GM04503 (cell line): ENCODE measurements around the gene SH3BP1.

Source experiments
- DNase-seq: peaks from one replicate; pipeline ENCODE4 v3.0.0-alpha.2; 2012; ENCODE audit warnings: low read depth

Gene SH3BP1

DNA sequence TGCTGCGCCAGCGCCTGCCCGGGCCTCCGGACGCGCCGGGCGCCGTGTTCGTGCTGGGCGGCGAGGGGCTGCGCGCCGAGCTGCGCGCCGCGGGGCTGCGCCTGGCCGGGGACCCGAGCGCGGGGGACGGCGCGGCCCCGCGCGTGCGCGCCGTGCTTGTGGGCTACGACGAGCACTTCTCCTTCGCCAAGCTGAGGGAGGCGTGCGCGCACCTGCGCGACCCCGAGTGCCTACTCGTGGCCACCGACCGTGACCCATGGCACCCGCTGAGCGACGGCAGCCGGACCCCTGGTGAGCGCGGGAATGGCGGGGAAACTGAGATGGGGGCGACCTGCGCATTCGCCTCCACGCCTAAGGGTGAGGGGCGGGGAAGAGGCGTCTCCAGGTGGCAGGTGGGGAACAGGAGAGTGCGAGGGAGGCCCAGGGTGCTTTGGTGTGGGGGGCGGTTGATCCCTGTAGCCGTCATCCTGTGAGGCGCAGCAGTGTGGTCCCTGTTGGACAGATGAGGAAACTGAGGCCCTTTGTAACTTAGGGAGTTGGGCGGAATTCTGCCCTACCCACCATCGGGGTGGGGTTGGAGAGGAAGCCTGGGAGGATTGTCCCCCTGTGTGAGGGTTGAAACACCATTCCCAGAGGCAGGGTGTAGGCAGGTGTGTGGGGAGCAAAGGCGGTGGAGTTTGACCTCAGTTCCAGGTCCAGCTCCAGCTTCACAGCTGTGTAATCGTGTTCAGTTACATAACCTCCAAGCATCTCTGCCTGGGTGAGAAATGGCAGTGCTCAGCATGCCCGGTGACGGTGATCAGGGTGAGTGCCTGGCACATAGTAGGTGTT, 19.8 kb downstream of the SH3BP1 start:
- no peak for DNase-seq

DNA sequence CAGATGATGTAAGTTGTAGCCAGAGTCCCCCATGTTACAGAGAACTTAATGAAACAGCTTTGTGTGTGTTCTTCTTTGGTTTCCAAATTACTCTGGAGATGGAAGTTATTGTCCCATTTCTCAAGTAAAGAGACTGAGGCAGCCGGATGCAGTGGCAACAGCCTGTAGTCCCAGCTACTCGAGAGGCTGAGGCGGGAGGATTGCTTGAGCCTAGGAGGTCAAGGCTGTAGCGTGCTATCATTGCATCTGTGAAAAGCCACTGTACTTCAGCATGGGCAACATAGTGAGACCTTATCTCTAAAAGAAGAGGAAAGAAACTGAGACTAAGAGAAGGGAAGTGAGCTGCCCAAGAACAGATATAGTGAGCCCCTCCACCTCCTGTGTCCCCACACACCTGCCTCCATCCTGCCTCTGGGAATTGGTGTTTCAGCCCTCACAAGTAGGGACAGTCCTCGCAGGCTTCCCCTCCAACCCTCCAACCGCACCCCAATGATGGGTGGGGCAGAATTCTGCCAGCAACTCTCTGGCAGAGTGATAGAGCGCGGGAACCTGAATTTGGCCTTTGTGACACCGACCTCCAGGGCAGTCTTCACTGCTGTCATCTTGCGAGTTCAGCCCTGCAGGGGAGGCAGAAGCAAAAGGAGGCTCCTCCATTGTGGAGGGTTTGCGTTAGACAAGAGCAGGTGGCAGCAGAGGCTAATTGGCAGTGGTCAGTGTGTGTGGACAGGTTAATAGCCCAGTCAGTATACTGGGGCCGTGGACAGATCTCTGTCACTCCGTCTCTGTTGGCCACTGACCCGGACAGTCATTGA, 20.6 kb downstream of the SH3BP1 start:
- no peak for DNase-seq

DNA sequence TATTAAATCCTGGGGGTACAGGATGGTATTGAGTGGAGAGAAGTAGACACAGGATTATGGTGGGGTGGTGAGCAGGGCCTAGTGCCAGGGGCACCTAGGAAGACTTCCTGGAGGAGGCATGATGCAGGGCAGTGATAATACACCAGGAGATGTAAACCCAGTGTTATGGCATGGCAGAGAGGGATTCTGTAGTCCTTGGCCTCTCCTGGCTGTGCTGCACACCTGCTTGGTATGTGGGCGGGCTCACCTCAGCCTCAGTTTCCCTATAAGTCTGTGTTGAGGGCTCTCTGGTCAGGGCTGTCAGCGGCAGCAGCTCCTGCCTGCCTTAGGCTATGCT, 21.2 kb downstream of the SH3BP1 start:
- no peak for DNase-seq

DNA sequence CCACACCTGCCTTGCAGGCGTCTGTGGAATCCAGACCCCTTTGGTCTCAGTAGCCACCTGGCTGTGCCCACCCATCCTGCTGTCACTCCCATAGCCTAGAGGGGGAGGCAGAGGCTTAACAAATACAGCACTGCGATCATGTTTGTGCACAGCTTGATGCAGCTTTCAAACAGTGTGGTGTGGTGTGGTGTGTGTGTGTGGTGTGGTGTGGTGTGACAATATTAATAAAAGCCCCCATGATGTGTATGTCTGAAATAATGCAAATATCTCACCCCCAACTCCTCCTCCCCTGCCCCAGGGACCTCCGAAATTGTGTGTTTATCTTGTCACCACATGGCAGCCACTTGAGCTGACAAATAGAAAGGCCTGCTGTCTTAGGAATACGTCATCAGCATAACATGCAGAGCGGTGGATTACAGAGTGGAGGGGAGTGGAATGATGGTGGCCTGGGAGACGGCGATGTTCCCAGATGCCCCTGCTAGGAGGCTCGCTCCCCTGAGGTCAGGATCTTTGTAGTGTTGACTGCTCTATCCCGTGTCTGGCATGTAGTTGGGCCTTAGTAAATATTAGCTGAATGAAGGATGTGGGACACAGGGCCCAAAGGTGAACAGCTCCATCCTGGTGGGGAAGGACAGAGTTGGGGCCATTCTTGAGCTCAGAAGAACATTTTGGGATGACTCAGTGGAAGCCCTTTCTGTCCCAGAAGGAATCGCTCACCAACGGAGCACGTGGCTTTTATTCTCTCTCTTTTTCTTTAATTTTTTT, 21.9 kb downstream of the SH3BP1 start:
- no peak for DNase-seq

DNA sequence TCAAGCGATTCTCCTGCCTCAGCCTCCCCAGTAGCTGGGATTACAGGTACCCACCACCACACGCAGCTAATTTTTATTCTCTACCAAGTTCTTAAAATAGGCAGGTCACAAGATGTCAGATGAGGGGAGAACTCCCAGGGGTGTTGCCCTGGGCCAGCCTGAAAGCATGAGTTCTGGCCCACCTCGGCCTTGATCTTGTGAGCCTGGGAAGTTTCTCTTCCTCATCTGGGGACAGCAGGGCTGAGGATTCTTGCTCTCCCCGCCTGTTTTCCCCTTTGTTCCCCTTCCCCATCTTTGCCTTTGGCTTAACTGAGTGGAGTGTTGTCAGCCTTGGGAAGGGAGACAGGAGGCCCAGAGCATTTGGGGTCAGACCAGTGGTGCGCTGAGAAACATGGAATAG, 22.6 kb downstream of the SH3BP1 start:
- DNase-seq: no peak

DNA sequence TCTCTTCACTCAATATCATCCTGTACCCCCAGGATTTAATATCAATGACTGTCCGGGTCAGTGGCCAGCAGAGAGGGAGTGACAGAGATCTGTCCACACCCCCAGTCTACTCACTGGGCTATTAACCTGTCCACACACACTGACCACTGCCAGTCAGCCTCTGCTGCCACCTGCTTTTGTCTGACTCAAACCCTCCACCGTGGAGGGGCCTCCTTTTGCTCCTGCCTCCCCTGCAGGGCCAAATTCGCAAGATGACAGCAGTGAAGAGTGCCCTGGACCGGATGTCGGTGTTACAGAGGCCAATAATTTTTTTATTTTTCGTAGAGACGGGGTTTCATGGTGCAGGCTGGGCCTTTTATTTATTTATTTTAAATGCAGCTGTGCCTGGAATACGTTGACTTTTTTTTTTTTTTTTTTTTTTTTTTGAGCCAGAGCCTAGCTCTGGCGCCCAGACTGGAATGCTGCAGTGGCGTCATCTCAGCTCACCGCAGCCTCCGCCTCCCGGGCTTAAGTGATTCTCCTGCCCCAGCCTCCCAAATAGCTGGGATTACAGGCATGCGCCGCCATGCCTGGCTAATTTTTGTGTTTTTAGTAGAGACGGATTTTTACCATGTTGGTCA, 24.2 kb downstream of the SH3BP1 start:
- DNase-seq: no peak

DNA sequence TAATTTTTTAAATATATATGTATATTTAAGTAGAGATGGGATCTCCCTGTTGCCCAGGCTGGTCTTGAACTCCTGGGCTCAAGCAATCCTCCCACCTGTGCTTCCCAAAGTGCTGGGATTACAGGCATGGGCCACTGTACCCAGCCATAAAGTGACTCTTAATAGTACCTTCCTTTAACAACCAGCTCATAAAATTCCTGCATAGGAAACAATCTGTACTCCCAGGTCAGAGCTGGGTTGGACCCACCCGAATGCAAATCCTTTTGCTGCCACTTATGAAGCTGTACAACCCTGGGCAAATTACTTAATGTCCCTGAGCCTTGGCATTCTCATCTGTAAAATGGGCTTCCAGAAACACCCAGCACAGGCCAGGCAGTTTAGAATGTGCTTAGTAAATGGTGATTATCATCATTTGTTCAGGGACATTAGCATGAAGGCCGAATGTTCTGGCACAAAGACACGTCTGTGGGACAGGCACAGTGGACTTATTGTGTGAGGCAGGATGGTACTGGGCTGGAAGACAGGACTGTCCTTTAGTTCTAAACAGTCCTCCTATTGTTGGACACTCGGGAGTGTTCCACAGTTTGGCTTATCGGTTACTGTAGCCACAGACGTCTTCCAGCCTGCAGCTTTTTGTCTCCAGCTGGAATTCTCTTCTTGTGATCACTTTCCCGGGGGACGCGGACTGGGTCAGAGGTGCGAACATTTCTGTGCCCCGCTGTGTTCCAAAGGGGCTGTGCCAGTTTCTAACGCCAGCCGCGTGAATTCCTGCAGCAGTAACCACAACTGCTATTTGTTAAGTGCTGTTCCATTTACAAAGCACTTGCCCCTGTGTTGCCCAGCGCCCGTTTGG, 25.0 kb downstream of the SH3BP1 start:
- no peak for DNase-seq

DNA sequence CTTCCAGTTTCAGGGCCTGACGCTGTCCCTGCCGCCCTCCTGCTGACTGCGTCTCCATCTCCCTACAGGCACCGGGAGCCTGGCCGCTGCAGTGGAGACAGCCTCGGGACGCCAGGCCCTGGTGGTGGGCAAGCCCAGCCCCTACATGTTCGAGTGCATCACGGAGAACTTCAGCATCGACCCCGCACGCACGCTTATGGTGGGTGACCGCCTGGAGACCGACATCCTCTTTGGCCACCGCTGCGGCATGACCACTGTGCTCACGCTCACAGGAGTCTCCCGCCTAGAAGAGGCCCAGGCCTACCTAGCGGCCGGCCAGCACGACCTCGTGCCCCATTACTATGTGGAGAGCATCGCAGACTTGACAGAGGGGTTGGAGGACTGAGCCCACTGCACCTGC, 26.0 kb downstream of the SH3BP1 start:
- no peak for DNase-seq

DNA sequence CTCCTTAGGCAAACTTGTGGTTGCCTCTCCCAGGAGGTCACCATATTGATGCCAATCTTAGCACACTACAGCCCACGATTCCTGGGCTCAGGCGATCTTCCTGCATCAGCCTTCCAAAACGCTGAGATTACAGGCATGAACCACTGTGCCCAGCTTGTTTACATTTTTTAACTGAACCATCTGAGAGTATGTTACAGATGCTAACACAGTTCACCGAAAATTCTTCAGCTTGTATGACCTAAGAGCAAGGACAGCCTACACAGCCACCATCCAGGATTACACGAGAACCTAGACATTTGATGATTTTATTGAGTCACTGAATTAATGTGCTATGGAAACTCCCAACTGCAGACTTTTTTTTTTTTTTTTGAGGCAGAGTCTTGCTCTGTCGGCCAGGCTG, 30.1 kb downstream of the SH3BP1 start:
- DNase-seq: peak; percentile 85

DNA sequence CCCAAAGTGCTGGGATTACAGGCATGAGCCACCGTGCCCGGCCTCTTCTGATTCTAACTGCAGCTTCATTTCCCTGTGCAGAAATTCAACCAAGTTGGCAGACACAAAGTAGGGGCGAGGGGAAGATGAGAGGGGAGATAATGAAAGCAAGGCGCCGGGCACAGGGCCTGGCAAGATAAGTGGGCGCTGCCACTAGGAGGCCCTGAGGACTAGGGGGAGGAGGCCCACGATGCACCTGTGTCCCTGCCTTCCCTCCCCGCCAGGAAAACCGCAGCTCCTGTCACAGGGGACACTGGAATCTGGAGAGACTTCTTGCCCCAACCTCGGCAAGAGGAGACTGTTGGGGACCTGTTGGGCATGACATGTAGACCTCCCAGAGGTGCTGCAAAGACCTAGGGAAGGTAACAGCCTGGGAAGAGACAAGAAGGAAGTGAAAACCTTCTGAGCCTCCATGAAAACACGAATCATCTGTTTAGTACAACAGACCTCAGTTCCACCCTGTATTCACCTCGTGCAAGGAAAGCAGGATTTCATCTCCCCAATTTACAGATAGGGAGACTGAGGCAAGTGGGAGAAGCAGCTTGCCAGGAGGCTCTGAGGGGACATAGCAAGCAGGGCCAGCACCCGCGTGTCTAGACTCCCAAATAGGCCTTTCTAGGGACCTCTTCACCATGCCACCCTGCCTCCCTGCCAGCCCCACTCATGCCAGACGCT, 32.9 kb downstream of the SH3BP1 start:
- DNase-seq: no peak

DNA sequence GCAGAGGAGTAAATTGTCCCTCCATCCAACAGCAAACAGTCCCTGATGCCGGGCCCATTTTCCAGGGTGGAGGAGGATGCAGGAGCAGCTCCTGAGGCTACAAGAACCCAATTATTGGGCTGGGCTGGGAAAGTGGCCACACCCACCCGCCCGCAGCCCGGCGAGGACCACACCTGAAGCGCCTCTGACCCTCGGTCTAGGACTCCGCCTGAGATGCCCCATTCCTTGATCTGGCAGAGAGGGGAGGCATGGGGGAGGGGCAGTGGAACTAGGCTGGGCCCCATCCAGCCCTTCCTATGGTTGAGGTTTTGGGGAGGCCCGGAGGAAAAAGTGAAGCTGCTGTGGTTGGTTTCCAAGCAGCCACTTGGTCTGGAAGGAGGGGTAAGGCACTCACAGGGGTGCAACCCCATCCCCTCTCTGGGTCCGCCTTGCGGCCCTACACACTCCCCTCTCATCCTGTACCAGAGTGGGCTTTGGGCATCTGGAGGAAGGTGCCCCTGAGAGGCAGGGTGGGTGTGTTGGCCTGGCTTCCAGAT, 33.5 kb downstream of the SH3BP1 start:
- DNase-seq: no peak

DNA sequence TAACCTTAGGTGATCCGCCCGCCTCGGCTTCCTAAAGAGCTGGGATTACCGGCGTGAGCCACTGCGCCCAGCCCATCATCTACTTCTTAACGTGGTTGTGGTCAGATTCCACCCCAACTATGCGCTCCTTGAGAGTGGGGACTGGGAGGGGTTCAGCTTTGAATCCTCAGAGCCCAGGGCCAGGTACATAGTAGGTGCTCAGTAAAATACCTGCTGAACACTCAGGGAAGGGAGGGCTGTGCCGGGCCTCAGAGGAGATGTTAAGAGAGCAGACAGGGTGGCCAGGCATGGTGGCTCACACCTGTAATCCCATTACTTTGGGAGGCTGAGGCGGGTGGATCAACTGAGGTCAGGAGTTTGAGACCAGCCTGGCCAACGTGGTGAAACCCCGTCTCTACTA, 34.8 kb downstream of the SH3BP1 start:
- no peak for DNase-seq

DNA sequence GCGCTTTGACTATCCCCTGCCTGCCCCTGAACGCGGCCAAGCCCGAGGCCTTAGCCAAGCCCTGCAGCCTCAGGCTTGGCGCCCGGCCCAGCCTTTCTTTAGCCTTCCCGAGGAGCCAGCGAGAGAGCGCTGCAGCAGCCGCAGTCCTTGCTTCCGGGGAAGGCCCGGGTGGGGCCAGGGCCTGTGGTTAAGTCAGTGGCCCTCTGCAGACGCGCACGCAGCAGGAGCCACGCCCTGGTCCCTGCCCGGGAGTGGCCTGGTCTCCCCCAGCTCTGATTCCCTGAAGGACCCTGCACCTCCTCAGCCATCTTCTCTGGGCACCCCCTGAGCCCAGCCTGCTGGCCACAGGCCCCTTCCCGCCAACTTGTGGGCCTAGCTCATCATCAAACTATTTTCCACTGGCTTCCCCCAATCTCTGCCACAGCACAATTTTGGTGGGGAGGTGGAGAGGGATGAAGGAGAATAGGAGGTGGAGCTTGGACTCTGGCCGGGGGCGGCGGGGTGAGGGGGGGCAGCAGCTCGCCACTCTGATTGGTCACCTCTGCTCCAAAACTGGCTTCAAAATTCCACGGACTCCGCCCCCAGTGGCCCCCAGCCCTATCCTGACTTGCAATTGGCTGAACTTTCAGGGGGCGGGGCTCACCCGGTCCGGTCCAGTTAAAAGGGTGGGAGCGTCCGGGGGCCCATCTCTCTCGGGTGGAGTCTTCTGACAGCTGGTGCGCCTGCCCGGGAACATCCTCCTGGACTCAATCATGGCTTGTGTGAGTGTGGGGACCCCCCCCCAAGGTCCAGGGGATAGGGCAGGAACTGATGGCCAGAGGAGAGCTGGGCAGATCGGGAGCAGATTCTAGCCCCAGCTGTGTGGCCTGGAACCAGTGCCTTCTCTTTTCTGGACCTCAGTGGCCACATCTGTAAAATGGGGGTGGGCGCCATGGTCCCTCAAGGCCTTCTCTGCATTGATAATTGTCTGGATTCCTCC, 35.8 kb downstream of the SH3BP1 start, which contains the start of gene LGALS1:
Gene LGALS1 (plus strand): TSS at position 686 of the 979 bp plus-strand sequence. CDS start 67 bp downstream, at position 753.
- peak; percentile 86 for DNase-seq

DNA sequence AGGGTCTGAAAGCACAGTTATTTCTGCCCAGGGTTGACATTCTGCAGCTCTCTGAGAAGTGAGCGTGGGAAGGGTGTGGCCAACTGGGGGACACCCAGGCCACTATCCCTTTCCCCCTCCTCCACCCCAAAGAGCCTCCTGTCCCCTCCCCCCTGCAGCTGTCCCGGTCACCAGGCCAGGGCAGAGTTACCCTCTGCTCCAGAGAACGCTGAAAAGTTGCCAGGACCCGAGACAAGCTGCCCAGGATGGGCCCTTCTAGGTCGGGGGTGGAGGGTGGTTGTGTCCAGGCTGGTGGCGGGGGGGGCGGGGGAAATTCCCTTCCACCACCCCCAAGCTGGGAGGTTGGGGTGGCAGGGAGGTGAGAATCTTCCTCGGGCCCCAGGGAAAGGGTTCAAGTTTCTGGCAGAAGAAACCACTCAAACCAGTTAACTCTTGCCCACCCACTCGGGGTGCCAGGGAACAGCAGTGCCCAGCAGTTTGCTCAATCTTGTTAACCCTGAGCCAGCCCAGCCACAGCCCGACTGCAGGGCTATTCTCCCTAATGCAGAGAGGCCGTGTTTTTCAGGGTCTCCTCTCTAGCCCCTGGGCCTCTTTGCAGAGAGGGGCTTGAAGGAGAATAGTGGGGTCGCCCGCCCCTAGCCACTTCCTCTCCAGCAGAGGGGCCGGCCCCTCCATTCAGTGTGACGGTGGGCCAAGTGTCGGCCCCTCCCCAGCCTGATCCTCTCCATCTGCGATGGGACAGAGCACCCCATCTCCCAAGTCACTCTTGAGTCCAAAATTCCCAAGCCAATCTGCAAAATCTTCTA, 36.7 kb downstream of the SH3BP1 start:
- DNase-seq: no peak

DNA sequence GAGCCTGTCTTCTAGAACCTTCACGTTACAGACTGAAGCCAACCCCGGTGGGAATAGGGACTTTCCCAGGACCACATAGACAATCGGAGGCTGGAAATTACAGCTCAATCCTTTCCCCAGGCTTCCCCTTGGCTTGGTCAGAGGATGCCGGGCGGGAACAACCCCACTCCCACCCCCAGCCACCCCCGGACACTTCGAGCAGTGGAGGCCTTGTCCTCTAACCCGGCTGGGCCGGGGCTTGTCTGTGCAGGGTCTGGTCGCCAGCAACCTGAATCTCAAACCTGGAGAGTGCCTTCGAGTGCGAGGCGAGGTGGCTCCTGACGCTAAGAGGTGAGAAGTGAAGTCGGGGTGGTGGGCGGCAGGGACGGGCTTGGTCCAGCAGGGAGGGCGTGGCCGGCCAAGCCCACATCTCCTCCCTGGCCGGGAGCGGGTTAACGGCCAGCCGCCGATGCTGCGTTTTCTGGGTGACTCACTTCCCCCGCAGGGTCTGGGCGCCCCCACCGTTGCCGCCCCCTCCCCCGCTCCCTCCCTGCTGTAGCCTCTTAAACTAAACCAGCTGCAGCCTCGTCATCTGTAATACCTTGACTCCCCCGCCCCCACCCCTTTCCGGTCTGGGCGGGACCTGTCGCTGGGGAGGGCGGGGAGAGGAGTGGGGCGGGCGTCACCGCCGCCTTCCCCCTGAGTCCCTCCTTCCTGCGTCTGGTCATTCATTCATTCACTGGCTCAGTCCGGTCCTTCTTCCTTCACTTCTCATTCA, 37.4 kb downstream of the SH3BP1 start:
- peak; percentile 83 for DNase-seq

DNA sequence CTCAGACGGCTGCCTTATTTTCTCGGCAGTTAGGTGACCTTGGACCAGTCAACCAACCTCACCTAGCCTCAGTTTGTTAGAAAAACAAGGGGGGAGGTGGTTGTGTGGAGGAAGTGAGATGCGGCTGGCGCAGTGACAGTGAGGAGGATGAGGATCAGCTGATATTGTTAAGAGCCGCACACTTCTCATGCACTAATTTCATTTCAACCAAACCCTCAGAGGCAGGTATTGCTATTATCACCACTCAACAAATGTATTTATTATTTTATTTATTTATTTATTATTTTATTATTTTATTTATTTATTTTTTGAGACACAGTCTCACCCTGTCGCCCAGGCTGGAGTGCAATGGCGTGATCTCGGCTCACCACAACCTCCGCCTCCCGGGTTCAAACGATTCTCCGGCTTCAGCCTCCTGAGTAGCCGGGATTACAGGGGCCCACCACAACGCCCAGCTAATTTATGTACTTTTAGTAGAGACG, 38.1 kb downstream of the SH3BP1 start:
- no peak for DNase-seq

DNA sequence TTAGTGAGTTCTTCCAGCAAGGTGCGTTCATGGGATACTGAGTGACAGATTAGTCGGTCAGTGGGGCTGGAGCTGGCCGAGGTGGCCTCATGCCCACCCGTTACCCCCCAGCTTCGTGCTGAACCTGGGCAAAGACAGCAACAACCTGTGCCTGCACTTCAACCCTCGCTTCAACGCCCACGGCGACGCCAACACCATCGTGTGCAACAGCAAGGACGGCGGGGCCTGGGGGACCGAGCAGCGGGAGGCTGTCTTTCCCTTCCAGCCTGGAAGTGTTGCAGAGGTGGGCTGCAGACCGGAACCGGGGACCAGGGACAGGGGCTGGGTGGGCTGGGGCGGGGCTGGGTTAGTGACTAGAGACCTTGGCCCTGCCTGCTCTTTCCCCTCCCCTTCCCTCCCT, 38.9 kb downstream of the SH3BP1 start:
- no peak for DNase-seq
